Left kidney (tissue), 2 donors: ENCODE results near the gene TTC27. TPM values are rescaled to one million over a fixed set of nuclear protein-coding genes. Genes with fewer than 3 reads are reported as not detected.
"Not testable (repeated sequence)": the region's sequence is repeated elsewhere in the genome, so short reads cannot be mapped to it uniquely, and the experiment has no call there.

Experiments
- DNase-seq: peaks from one replicate; pipeline ENCODE4 v3.0.0-alpha.2; 2013
- polyA plus RNA-seq: library from polyadenylated mRNA; unstranded; fragments of 120-200 nt; gene quantifications from one replicate; pipeline ENCODE4 v1.2.1, GENCODE V29; 2013; ENCODE audit not compliant: insufficient read length

The TTC27 gene
- polyA plus RNA-seq, 1 donor: 17.8 TPM

GRCh38 chr2:32852856-32853255 lies 225.0 kb downstream of the TTC27 start:
- DNase-seq: peak; percentile 30

GRCh38 chr2:32856891-32857290 lies 229.0 kb downstream of the TTC27 start:
- DNase-seq: no peak

- DNase-seq: no peak
These were observed 230.9 kb downstream of the TTC27 start for GRCh38 chr2:32858713-32859112.

- no peak for DNase-seq
These were observed 232.5 kb downstream of the TTC27 start for GRCh38 chr2:32860385-32860784.

GRCh38 chr2:32862269-32863055 lies 234.6 kb downstream of the TTC27 start:
- DNase-seq: no peak

GRCh38 chr2:32863326-32863725 lies 235.5 kb downstream of the TTC27 start:
- DNase-seq: no peak

GRCh38 chr2:32863803-32864202 lies 236.0 kb downstream of the TTC27 start:
- no peak for DNase-seq

- DNase-seq: no peak
These were observed 236.7 kb downstream of the TTC27 start for GRCh38 chr2:32864334-32865111.

GRCh38 chr2:32865399-32866068 lies 237.7 kb downstream of the TTC27 start:
- DNase-seq: no peak

- DNase-seq: not testable (repeated sequence)
These were observed 238.6 kb downstream of the TTC27 start for GRCh38 chr2:32866462-32866861.
